ENCODE results near the gene MANSC1. TPM values are rescaled to one million over a fixed set of nuclear protein-coding genes. Genes with fewer than 3 reads are reported as not detected.
A peak's percentile ranks its signal among the peaks of the same experiment; 100 is the strongest.
"Not testable (repeated sequence)": the region's sequence is repeated elsewhere in the genome, so short reads cannot be mapped to it uniquely, and the experiment has no call there.

Gene MANSC1
- polyA plus RNA-seq, 1 donor: 33.1 TPM

DNA sequence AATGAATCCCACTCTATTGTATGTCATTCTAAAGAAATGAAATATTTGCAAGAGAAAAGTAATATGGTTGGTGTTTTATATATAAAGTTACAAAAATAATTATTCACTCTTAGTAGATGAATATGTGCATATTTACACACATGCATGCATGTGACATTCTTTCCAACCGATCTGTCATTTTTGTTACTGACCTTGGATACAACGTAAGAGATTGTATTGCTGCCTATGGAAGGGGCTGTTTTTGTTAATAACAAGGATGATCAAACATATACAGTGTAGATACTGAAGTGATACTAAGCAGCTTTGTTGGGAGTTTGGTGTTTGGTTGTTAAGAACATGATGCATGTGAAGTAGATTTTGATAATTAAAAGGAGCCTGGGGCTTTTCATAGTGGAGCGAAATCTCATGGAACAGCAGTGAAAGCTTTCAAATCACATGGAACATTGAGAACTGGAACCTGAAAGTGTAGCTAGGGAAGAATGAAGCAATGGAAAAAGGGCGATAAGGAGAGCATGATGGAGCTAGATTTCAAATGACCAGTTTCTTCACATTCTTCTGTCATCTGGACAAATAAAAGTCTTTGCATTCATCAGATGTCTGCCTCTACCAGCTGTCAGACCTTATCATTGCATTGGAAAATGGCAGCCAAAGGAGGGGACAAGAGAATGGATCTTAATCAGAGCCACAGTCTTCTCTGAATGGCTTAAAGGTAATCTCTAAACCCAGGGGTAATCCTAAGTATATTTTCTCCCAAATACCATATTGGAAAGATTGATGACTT, 16.8 kb upstream of the MANSC1 start:
- DNase-seq: no peak

DNA sequence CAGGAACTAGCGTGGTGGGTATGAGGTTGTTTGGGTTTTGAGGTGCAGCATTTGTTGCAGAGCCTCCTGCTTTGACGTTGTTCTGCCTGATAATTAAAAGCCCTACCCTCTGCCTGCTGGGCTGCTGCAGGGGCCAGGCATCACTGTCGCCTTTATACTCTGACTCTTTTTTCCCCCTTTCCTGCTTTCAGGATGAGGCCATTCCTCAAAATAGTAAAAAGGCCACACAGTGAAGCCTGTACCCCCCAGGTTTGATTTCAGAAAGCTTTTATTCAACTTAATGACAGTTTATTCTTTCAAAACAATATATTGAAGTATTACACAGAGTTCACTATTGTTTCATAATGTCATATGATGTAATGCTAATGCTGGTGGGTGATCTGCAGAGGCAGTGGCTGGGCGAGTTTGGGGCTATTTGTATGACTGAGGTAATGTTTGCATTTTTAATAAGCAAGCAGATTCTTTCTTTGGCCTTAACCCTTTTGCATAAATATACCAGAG, 15.9 kb upstream of the MANSC1 start:
- DNase-seq: no peak

DNA sequence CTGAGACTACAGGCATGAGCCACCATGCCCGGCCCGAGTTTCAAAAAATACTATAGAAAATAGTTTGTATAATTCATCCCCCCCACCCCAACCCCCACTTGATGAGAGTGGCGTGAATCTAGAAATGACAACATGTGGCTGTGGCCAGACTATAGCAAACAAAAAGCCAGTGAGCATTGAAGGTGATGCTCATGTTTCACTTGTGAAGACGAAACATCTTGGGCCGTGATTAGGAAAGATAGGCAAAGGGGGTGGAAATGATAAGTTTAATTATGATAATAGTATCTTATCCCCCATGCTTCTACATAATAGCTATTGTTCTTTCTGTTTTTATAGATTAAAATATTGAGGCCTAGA, 15.4 kb upstream of the MANSC1 start:
- DNase-seq: no peak

- DNase-seq: no peak
These were observed 14.9 kb upstream of the MANSC1 start for GRCh38 chr12:12364787-12365445.

DNA sequence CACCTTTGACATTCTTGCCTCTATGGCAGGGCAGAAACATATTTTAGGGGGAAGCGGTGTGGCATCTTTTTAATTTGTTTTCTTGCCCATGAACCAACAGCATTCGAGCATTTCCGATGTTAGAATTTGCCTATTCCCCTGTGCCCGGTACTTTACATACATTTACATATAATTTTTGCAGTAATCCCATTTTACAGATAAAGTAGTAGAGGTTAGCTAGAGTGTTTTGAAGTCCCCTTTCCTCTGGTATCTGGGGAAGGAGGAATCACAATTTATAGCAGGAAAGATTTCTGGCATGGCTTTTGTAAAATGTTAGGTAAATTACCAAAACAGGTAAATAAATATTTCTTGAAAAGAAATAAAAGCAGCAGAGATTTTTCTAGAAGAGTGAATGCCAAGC, 8.5 kb upstream of the MANSC1 start:
- no peak for DNase-seq

- peak; percentile 46 for DNase-seq
These were observed 7.8 kb upstream of the MANSC1 start for GRCh38 chr12:12357719-12358461.

DNA sequence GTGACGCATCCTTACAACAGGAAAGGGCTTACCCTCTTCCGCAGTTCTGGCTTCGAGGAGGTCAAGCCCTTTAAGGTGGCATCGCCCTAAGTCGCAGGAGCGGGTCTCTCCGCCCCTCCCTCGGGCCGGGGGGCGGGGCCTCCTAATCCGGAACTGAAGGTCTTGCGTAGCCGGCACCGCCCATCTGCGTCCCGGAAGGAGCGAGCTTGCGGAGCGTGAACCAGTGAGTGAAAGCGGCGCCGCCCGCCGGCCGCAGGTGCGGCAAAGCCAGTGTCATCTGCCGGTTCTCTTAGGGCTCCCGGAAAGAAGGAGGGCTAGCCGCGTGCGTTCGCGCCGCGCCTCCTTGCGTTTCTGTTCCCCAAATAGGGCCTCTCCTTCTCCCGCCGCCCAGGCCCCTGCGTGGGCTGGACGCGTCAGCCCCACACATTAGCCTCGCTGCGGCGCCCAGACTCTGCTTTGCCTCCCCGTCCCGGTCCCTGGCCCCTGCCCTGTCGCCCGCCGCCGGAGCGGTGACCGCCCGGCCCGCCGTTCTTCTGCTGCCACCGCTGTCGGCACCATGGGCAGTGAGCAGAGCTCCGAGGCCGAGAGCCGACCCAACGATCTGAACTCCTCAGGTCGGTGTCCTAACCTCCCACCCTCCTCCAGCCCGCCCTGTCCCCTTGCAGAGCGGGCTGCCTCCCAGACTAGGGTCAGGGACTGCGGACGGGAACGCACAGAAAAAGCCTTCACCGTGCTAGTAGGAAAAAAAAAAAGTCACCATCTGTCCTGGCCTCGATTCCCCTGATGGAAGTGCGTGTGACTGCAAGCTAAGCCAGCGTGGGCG, 7.1 kb upstream of the MANSC1 start, which contains the start of gene BORCS5:
BORCS5 (plus strand) TSS at position 183 of the 823 bp plus-strand sequence; CDS start at position 557, 374 bp downstream.
- peak; percentile 95 for DNase-seq

- DNase-seq: no peak
These were observed 6.4 kb upstream of the MANSC1 start for GRCh38 chr12:12356467-12356895.

GRCh38 chr12:12353807-12354206, 3.8 kb upstream of the MANSC1 start:
- no peak for DNase-seq

DNA sequence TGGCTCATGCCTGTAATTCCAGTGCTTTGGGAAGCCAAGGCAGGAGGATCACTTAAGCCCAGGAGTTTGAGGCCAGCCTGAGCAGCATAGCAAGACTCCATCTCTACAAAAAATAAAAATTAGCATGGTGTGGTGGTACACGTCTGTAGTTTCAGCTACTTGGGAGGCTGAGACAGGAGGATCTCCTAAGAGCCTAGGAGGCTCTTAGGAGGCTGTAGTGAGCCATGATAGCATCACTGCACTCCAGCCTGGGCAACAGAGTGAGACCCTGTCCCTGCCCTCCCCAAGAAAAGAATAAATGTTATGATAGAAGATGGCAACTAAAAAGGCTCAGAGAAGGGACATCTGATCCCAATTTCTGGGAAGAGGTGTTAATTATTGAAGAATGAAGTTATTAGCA, 3.2 kb upstream of the MANSC1 start:
- no peak for DNase-seq

GRCh38 chr12:12351468-12352185, 1.6 kb upstream of the MANSC1 start:
- not testable (repeated sequence) for DNase-seq

- DNase-seq: no peak
These were observed 924 bp upstream of the MANSC1 start for GRCh38 chr12:12350868-12351463.

DNA sequence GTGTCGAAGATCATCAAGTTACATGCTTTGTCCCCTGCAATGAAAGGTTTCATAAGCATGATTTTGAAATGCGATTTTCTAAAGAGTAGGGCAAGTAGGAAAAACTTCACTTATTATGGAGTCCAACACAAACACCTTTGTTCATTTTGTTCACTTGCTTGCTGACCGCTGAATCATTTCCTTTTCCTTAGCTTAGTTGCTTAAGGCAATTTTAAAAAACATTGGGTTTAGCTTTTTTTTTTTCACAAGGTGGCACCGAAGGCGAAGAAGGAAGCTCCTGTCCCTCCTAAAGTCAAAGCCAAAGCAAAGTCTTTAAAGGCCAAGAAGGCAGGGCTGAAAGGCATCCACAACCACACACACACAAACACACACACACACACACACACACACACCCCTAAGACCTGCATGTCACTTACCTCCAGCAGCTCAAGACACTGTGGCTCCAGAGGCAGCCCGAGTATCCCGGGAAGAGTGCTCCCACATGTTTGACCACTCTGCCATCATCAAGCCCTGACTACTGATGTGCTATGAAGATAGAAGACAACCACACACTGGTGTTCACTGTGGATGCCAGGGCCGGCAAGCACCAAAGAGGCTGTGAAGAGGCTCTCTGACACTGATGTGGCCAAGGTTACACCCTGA, 11.4 kb downstream of the MANSC1 start:
- DNase-seq: no peak

GRCh38 chr12:12336511-12336910, 13.5 kb downstream of the MANSC1 start:
- DNase-seq: no peak

- no peak for DNase-seq
These were observed 14.0 kb downstream of the MANSC1 start for GRCh38 chr12:12336049-12336411.

GRCh38 chr12:12334367-12335040, 15.5 kb downstream of the MANSC1 start:
- no peak for DNase-seq

- DNase-seq: no peak
These were observed 16.4 kb downstream of the MANSC1 start for GRCh38 chr12:12333407-12334366.

DNA sequence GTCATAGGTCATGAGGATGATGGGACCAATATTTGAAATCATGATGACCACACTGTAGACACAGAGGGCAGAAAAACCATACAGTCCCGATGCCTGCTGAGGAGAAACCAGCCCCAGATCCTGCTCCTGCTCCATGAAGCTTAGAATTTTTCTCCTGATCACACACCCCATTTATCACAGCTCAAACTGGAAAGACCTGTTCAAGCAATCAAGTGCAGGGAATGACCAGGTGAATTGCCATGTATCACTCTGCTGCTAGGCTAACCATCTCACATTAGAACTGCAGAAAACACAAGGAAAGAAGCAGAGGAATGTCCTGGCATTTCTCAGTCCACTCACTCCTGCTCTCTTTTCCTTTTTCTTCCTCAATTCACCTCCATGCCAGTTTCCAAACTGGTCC, 18.1 kb downstream of the MANSC1 start:
- no peak for DNase-seq

Data from left kidney (tissue), 2 donors.